ENCODE results near the gene ZNF888.
"Not testable (repeated sequence)": the region's sequence is repeated elsewhere in the genome, so short reads cannot be mapped to it uniquely, and the experiment has no call there.

The ZNF888 gene

DNA sequence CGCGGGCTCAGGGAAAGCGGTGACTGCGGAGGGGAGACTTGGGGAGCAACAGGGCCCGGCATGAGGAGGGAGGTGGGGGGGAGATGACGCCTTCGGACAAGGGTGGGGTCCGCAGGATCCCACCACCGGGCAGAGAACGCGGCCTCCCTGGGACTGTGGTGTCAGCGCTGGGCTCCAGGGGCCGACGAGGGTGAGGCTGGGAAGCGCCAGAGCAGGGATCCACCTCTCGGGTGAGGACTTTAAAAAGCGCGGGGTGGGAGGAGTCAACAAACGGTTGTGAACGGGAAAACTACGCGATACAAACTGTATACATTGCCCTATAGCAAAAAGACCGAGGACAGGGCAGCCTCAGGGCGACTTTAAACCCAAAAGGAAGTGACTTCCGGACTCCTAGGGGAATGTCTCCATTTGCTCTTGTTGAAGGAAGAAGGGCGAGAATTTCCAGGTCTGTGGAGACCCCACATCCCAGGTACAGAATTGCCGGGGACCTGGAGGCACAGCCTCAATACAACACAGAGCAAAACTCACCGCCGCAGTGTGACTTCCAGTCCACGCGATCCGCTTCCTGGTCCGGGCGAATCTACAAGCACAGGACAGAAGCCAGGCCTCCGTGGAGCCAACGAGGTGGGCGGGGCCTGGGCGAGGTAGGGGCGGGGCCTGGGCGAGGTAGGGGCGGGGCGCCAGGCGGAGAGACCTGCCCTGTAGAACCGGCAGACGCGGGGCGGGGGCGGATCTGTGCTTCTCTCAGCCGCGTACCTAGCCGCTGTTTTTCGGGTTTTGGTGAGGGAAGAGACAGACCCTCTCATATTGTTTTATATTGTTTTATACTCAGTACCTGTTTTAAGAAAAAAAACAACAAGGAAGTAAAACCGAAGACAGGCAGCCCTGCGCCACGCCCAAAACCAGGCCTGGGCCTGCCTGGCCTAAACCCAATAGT is at the start of gene ZNF888:
TSS of gene ZNF888 (minus strand) at position 588 of the 937 bp plus-strand sequence. CDS start 5,555 bp downstream, outside the sequence.
- peak; percentile 82 for DNase-seq

DNA sequence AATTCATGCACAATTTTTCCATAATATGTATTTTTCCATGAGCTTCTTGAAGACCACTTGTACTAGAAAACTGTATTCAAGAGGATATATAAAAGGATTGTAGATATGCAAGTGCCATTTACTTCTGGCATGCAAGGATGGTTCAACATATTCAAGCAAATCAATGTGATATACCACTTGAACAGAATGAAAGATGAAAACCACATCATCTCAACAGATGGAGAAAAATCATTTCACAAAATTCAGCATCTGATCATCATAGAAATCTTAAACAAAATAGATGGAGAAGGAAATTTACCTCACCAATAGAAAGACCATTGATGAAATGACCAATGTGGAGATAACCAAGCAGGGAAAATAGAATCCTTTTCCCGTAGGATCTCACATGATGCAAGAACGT is 44.5 kb upstream of the ZNF888 start:
- DNase-seq: no peak

DNA sequence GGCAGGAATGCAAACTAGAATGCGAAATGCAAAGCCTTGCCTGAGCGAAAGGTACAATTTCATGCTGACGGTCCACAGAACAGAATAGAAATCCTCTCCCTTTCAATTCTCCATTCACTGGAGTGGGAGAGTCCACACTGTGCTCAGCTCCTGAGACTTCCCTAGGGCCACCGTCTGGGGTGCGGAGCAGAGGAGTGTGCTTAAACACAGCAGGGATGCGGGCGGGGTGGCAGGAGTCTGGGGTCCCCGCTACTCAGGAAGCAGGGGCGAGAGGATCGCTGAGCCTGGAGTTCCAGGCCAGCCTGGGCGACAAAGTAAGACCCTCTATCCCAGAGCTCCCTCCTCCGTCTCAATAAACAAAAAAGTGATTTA is 40.0 kb upstream of the ZNF888 start:
- peak; percentile 79 for DNase-seq

DNA sequence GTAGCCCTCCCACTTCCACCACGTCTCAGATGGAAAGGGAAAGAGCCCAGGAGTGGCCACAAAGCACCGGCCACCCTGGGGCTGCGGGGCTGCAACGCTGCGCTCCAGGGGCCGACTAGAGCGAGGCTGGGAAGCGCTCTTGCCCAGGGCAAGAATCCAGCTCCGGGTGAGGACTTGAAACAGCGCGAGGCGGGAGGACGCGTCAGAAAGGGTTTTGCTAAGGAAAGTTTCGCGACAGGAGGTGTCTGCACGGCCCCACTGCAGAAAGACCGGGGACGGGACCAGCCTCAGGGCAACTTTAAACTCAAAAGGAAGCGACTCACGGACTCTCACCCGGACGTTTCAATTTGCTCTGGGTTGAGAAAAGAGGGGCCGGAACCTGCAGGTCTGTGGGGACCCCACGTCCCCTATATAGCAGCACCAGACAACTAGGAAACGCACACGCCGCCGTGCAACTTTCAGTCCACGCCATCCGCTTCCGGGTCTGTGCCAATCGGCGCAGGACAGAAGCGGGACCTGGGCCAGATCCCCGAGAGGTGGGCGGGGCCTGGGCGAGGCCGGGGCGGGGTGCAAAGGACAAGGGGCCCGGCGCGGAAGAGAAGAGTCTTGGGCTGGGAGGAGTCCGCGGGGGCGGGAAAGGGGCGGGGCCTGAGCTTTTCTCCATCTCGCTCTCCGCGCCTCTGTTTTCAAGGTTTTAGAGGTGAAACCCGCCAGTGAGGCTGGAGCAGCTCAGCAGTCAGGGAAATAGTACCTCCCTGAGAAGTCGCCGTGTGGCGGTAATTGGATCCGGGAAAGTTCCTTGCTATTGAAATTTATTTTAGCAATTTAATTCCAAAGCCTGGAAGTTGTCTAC is 39.4 kb upstream of the ZNF888 start, which contains the start of gene ZNF816:
TSS of gene ZNF816 (minus strand) at position 488 of the 853 bp plus-strand sequence. CDS start 6,792 bp downstream, outside the sequence.
- DNase-seq: peak; percentile 86

DNA sequence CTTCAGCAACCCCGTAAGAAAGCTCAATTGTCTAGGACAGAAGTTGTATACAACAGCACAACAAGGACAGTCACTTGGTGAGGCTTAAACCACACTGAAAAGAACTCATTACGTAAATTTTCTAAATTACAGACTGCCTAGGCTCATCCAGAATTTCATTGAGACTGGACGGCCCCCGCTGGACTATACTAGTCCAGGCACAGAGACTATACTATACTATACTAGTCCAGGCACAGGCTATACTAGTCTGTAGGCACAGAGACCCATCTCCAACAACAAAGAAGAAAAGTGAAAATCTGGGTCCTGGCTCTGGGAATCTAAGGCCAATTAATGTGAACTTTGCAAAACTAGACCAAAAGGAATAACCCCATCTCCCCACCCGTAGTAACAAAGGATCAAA is 38.8 kb upstream of the ZNF888 start:
- DNase-seq: no peak

DNA sequence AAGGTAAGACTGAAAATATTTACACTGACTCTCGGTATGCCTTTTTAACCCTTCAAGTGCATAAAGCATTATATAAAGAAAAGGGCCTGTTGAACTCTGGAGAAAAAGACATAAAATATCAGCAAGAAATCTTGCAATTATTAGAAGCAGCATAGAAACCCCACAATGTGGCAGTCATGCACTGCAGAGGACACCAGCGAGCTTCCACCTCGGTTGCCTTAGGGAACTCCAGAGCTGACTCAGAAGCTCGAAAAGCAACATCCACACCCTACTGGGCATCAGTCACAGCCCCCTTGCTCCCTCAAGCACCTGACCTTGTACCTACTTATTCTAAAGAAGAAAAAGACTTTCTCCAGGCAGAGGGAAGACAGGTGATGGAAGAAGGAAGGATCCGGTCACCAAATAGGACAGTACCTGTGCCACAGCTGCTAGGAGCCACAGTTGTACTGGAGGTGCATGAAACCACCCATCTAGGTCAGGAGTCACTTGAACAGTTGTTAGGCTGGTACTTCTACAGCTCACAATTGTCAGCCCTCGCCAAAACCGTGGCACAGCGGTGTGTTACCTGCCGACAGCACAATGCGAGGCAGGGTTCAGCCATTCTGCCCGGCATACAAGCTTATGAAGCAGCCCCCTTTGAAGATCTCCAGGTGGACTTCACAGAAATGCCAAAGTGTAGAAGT is 36.5 kb upstream of the ZNF888 start:
- DNase-seq: no peak

DNA sequence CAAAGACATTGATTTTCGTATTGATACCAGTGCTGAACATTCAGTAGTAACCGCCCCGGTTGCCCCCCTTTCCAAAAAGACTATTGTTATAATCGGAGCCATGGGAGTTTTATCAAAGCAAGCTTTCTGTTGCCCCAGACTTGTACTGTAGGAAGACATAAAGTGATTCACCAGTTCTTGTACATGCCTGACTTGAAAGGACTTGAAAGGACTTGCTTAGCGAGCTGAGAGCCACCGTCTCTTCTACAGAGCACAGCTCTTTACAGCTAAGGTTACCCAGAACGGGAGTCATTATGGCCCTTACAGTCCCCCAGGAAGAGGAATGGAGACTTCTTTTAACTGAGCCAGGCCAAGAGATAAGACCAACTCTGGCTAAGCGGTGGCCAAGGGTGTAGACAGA is 34.4 kb upstream of the ZNF888 start:
- no peak for DNase-seq

DNA sequence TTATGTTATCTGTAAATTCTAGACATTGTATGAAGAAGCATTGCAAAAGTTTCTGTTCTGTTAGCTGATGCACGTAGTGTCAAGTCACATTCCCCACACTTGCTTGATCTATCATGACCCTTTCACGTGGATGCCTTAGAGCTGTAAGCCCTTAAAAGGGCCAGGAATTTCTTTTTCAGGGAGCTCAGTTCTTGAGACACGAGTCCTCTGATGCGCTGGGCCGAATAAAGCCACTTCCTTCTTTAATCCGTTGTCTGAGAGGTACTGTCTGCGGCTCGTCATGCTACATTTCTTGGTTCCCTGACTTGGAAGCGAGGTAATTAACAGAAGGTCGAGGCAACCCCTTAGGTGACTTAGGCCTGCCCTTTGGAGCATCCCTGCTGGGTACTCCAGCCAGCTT is 33.7 kb upstream of the ZNF888 start:
- DNase-seq: no peak

DNA sequence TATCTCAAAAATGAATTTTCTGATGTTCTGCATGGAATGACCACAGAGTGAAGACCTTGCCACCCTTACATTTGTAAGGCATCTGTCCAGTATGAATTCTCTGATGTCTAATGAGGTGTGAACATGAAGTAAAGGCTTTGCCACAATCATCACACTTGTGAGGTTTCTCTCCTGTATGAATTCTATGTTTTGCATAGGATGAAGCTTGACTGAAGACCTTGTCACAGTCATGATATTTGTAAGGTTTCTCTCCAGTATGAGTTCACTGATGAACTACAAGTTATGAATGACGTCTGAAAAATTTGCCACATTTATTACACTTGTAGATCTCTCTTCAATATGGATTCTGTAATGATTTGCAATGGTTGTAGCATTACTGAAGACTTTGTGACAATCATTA is 26.2 kb upstream of the ZNF888 start:
- no peak for DNase-seq

DNA sequence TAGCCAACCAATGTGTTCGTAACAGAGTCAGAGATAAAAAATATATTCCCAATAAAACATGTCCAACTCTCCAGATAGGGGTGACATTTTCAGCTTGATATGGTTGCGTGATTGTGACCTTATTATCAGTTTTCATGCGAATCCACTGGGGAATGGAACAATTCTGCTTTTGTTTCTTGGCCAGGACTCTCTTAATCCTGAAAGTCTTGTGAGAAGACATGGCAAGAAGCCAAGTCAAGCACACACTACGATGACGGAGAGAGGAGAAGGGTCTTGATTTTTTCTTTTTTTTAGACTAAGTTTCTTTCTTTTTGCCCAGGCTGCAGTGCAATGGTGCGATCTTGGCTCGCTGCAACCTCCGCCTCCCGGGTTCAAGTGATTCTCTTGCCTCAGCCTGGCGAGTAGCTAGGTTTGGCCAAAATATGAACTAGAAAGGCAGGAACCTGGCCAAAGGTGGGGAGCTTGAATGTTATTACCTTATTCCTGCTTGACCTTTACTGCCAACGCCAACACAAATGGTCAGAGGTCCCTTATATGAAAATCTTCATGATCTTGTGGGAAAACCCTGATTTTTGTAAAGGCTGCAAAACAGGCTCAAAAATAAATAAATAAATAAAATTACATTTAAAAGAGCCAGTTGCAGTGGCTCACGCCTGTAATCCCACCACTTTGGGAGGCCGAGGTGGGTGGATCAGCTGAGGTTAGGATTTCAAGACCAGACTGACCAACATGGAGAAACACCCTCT is 25.0 kb upstream of the ZNF888 start:
- no peak for DNase-seq

DNA sequence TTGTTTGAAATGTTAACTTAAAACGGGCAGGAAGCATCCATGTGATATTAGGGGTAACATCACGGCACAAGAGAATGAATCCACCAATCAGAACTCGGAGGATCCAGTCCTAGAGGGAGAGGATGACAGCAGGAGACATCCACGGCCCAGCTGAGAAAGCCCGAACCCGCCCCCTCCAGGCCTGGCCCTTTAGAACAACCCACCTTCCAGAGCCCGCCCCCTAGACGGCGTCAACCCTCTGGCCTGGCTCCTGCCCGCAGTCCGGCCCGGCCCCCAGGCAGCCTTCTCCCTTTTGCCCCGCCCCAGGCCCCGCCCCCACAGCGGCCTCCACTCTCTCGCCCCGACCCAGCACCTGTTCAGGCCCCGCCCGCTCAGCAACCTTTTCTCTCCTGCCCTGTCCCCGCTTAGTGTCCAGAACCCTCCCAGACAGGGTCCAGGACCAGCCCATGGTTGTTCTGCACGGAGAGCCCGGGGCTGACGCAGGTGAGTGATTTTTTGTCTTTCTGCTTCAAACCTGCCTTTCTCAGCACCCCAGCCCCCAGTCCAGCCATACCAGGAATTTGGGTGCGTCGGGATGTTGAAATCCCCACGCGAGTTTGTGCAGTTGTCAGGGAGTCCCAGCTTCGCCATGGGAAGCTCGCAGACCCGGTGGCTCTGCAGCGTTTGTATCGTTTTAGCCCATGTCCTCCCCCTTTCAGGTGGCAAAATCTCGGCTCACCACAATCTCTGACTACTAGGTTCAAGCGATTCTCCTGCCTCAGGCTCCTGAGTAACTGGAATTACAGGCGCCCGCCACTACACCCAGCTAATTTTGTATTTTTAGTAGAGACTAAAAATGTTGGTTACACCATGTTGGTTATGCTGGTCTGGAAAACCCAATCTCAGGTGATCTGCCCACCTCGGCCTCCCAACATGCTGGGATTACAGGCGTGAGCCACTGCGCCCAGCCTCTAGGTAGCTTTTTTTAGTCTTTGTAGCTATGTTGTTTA is 23.4 kb upstream of the ZNF888 start:
- DNase-seq: peak; percentile 16

DNA sequence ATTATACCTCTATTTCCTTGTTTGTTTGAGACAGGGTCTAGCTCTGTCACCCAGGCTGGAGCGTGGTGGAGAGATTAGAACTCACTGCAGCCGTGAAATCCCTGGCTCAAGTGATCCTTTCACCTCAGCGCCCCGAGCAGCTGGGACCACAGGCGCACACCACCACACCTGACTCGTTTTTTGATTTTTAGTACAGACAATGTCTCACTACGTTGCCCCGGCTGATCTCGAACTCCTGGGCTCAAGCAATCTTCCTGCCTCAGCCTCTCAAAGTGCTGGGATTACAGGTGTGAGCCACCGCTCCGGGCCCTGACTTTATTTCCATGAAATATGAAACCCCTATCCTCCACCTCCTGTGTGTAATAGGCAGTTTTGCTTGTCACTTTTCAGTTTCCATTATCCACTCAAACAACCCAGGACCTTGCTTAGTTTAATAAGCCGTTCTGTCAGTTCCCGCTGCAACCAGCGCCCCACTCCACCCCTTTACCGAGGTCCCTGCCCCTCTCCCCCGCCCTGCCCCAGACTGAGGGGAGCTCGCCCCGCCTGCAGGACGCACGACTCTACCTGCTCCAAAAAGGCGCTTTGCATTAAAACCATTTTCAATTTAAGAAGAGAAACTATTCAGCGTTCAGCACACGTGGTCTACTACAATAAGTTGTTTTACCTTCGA is 22.6 kb upstream of the ZNF888 start:
- DNase-seq: no peak

DNA sequence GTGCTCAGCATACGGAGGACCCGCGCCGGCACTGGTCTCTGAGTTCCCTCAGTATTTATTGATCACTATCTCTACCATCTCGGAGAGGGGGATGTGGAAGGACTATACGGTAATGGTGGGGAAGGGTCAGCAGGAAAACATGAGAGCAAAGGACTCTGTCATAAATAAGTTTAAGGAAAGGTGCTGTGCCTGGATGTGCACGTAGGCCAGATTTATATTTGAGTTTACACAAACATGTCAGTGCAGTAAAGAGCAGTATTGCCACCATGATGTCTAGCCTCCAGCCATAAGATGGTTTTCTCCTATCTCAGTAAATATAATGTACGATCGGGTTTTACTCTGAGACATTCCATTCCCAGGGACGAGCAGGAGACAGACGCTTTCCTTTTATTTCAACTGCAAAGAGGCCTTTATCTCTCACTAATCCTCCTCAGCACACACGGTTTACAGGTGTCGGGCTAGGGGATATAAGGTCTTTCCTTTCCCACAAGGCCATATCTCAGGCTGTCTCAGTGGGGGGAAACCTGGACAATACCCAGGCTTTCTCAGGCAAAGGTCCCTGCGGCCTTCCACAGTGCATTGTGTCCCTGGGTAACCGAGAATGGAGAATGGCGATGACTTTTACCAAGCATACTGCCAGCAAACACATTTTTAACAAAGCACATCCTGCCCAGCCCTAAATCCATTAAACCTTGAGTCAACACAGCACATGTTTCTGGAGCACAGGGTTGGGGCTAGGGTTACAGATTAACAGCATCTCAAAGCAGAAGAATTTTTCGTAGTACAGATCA is 21.7 kb upstream of the ZNF888 start:
- not testable (repeated sequence) for DNase-seq

DNA sequence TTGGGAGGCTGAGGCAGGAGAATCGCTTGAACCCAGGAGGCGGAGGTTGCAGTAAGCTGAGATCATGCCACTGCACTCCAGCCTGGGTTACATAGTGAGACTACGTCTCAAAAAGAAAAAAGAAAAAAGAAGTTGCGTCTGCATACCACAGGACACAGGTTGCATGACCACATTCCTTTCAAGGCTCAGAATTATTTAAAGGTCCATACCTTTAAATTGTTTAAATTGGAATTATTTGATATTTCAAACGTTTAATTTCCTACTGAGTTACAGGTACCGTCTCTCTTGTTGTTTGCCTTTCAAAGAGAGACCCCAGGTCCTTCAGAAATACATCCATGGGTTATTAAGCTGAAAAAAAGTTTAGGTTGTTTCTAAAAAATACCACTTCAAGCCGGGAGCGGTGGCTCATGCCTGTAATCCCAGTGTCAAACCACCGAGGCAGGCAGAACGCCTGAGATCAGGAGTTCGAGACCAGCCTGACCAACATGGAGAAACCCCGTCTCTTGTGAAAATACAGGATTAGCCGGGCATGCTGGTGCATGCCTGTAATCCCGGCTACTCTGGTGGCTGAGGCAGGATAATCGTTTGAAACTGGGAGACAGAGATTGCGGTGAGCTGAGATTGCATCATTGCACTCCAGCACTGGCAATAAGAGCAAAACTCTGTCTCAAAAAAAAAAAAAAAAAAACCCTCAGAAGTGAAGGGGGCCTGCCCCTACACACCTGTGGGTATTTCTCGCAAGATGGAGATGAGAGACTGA is 20.8 kb upstream of the ZNF888 start:
- no peak for DNase-seq

DNA sequence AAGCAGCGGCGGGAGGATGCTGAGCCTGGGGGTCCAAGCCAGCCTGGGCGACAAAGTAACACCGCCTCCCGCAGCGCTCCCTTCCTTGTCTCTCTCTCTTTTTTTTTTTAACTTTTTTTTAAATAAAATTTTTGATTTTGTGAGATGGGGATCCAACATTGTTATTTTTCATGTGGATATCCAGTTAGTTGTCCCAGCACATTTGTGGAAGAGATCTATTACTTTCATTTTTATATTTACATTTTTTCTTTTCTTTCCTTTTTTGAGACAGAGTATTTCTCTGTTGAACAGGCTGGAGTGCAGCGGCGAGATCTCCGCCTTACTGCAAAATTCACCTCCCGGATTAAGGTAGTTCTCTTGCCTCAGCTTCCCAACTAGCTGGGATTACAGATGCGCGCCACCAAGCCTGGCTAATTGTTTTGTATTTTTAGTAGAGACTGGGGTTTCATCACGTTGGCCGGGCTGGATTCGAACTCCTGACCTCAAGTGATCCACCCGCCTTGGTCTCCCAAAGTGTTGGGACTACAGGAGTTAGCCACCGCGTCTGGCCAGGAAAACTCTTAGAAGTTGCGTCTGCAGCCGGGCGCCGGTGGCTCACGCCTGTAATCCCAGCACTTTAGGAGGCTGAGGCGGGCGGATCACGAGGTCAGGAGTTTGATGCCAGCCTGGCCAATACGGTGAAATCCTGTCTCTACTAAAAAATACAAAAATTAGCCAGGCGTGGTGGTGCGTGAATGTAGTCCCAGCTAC is 20.1 kb upstream of the ZNF888 start:
- DNase-seq: no peak

DNA sequence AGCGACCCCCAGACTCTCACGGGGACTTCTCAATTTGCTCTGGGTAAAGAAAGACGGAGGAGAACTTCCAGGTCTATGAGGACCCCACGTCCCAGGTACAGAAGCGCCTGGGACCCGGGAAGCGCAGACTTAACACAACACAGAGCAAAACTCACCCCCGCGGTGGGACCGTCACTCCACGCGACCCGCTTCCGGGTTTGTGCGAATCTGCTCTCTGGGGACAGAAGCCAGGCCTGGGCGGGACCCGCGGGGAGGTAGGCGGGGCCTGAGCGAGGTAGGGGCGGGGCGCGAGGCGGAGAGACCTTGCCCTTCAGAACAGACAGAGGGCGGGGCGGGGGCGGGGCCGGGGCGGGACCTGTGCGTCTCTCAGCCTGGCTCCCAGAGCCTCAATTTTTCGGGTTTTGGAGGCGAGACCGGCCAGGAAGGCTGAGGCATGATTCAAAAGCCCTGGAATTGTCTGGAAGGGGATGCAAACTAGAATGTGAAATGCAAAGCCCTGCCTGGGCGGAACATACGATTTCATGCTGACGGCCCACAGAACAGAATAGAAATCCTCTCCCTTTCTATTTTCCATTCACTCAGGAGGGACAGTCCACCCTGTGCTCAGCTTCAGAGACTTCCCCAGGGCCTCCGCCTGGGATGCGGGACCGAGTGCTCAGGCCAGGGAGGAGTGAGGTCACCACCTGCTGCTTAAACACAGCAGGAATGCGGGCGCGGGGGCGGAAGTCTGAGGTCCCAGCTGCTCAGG is 19.3 kb upstream of the ZNF888 start:
- peak; percentile 89 for DNase-seq

DNA sequence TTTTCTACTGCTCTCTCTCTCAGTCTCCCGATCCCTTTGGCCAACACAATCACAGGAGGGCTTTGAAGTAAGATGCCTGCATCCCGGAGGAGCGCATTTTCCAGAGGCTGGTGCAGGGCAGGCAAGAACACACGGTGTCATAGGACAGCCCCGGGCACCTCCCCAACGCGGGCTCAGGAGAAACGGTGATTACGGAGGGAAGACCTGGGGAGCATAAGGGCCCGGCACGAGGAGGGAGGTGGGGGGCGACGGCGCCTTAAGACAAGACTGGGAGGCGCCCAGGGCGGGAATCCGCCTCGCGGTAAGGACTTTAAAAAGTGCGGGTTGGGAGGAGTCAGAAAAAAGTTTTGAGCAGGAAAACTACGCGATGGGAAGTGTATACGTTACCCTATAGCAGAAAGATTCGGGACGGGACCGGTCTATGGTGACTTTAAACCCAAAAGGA is 18.7 kb upstream of the ZNF888 start:
- DNase-seq: peak; percentile 53

All from retina (tissue), 1 donor.